Stimulated activated naive CD4-positive, alpha-beta T cell treated with Interleukin-2 at 50 U/mL for 16 hours (primary cell): ENCODE measurements around the gene MINDY4.

ENCODE experiments used
- DNase-seq: peaks from one replicate; lab custom pipeline; 2025; lab: John Stamatoyannopoulos, UW

The MINDY4 gene

DNA sequence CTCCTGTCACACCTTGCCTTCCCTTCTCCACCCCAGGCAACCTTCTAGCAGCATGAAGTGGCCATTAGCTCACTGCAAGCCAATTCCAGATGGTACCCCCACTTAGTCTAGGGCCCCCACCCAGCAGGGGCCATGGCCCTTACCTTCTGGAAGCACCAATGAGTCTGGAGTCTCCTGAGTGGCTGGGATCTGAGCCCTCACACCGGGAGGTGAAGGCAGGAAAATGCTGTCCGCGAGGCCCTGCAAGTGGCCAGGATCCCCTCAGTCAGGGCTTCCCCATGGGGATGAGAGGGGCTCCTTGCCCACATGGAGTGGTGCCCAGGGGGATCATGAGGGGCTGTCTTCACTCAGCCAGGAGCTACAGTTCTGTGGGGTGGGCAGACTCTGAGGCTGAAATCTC is 145.0 kb downstream of the MINDY4 start:
- no peak for DNase-seq

GRCh38 chr7:30916767-30917166 is 145.6 kb downstream of the MINDY4 start:
- no peak for DNase-seq

DNA sequence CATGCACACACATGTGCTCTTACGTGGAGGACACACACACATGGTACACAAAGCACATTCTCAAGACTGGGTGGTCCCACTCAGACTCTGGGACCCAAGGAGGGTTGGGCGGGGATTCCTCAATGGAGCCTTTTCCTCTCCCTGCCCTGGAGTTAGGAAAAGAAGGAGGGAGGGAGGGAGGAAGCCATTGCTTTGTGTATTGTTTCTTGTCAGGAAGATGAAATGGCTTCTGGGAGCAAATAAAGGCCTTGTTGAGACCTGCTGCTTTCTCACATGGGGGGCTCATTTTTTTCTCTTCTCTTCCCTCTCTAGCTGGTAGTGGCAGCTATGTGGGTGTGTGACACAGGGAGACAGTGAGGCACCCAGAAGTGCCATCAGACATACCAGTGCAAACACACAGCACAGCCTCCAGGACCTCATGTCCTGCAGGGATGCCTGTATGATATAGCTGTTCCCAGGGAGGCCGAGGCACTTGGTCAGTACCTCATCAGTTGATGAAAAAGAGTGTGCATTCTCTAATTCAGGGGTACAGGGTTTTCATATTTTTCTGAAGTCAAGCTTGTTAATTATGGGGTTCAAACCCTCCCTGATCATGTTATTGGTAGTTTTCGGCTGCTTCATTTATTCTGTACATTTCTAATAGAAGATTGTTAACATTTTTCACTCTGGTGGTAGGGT is 146.1 kb downstream of the MINDY4 start:
- DNase-seq: no peak

DNA sequence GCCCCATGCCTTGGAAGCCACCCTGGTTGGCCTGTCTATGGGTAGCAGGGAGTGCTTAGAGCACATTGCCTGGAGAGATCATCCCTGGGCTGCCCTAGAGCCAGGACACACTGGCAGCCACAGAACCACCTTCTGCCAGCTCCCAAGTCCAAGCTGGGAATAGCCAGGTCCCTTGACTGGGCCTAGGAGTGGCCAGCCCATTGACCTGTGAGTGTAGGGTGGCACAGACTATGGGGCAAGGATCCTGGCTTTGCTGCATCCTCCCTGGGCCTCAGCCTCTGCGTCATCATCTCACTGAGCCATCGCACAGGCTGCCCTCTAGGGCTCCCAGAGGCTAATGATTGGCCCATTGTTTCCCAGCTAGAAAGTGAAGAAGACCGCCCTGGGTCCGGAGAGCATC is 147.5 kb downstream of the MINDY4 start:
- no peak for DNase-seq

GRCh38 chr7:30920021-30920583 is 148.9 kb downstream of the MINDY4 start:
- no peak for DNase-seq

DNA sequence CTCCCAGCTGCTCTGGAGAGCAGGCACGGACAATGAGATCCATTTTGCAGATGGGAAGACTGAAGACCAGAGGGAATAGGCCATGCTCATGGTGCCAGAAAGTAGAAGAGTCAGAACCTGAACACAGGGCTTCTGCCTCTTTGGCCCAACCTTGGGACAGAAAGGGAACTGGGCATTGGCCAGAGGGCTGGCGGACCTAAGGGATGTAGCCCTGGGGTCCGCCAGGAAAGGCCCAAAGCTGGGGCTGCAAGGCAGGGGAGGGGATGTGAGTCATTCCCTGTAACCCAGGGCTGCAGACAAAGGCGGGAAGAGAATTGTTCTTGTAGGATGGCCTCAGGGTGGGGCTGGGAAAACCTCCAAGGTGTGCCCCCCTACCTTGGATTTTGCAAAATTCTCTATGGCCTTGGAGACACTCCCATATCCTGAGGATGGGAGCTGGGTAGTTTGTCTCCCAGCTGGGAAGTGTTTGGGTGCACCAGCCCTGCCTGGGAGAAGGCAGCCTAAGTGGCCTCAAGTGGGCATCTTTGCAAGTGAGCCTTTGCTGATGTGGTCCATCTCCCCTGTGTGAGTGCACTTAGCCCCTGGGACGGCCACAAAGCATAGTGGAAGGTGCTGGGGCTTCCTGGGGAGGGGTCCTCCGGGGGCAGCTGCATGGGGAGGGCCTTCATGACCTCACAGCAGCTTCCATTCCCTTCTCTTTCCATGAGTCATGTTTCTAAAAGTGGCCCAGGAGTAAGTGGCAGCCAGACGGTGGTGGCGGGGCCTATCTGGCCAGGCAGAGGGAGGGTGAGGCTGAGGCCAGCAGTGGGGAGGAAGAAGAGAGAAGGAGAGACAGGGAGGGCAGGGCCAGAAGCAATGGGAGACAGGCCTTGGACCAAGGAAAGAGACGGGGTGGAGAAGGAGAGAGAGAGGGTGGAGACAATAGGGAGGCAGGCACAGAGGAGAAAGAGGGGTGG is 149.6 kb downstream of the MINDY4 start:
- DNase-seq: no peak

DNA sequence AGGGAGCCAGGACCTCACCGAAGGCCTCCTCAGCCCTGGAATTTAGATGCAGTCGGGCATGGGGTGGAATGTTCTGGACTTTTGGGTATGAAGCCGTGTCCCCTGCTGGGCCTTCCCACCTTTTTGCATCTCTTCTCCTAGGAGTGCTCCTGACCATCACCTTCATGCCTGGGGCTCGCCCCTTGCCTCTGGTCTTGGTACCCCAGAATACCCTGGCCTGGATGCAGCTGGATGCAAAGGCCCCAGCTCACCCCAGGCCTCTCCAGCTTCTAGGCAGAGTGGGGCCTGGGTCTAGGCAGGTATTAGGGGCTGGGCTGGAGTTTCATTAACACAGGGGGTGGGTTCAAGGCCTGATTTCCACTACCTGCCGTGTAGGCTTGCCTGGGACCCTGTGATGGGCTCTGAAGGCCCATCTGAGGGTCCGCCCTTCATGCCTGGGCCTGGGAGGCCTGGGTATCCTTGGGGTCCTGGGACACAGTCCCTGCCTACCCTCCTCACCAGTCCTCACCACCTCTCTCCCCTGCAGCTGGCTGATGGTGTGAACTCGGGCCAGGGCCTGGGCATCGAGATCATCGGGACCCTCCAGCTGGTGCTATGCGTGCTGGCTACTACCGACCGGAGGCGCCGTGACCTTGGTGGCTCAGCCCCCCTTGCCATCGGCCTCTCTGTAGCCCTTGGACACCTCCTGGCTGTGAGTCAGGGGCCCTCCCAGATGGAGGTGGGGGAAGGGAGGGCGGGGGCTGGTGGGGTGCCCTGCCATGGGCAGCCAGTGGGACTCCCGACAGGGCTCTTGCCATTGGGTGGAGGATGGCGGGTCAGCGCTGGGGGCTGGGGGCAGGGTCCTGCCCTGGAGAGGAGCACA is 150.6 kb downstream of the MINDY4 start:
- no peak for DNase-seq

- DNase-seq: no peak
Measured at GRCh38 chr7:30922596-30922995, 151.4 kb downstream of the MINDY4 start.

GRCh38 chr7:30923009-30923773 is 152.0 kb downstream of the MINDY4 start:
- no peak for DNase-seq

DNA sequence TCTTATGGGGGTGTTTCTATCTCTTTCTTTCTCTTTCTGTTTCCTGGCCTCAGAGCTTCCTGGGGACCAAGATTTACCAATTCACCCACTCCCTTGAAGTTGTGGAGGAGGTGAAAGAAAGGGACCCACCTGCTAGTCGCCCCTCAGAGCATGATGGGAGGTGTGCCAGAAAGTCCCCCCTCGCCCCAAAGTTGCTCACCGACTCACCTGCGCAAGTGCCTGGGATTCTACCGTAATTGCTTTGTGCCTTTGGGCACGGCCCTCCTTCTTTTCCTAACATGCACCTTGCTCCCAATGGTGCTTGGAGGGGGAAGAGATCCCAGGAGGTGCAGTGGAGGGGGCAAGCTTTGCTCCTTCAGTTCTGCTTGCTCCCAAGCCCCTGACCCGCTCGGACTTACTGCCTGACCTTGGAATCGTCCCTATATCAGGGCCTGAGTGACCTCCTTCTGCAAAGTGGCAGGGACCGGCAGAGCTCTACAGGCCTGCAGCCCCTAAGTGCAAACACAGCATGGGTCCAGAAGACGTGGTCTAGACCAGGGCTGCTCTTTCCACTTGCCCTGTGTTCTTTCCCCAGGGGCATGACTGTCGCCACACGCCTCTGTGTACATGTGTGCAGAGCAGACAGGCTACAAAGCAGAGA is 152.7 kb downstream of the MINDY4 start:
- DNase-seq: no peak

DNA sequence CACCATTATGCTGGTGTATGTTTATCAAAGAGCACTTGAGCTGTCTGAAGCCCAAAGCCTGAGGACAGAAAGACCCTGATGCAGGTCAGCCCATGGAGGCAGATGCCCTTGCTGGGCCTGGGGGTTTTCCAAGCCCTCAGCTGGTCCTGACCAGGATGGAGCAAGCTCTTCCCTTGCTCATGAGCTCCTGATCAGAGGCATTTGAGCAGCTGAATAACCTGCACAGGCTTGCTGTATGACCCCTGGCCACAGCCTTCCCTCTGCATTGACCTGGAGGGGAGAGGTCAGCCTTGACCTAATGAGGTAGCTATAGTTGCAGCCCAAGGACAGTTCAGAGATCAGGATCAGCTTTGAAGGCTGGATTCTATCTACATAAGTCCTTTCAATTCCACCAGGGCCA is 153.4 kb downstream of the MINDY4 start:
- no peak for DNase-seq

- DNase-seq: no peak
Measured at GRCh38 chr7:30925117-30925516, 153.9 kb downstream of the MINDY4 start.

- DNase-seq: no peak
Measured at GRCh38 chr7:30925913-30926312, 154.7 kb downstream of the MINDY4 start.

DNA sequence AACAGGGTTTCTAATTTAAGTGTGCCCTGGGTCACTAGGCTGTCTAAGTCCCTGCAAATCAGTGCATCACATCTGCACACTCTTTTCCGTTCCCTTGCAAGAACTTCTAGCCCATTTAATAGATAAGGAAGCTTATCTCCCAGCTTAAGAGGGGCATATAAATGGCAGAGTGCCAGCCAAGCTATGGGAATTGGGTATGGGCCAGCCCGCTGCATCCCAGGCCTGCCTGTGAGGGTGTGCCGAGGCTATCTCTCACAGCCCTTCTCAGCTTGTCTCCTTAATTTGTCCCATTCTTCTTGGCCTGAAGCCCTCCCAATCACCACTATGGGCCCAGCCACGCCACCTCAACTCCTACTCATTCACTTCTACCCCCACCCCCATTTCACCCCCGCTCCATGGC is 155.1 kb downstream of the MINDY4 start:
- DNase-seq: no peak

GRCh38 chr7:30927040-30927439 is 155.8 kb downstream of the MINDY4 start:
- no peak for DNase-seq

GRCh38 chr7:30927559-30927958 is 156.3 kb downstream of the MINDY4 start:
- DNase-seq: no peak

- DNase-seq: no peak
Measured at GRCh38 chr7:30928254-30928872, 157.1 kb downstream of the MINDY4 start.

DNA sequence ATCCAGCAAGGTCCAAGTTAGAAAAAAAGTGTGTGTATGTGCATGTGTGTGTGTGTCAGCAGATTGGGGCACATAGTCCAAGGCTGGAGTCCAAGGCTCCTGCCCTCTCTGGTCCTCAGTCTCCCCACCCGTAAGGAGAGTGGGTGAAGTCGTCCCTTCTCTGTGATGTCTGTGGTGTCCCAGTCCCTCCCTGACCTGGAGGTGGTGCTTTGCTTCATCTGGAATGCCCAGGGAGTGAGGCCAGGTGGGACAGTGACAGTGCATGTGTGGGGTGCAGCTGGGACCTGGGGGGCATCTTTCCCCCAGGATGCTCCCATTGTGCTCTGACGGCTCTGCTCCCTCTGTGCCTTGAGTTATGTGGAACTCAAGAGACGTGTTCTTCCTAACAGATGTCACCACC is 158.5 kb downstream of the MINDY4 start:
- no peak for DNase-seq

GRCh38 chr7:30930621-30931020 is 159.4 kb downstream of the MINDY4 start:
- no peak for DNase-seq
